HepG2 (cell line): ENCODE data around the gene SSMEM1. TPM values are rescaled to one million over a fixed set of nuclear protein-coding genes. Genes with fewer than 3 reads are reported as not detected.

Experiments
- BRCA1 ChIP-seq: sonication (generic); formaldehyde crosslinking; IDR thresholded peaks from 2 replicates; pipeline ENCODE4 v1.4.0; 2020; ENCODE audit warnings: missing genetic modification reagents
- BRD4 ChIP-seq: sonication (generic); formaldehyde crosslinking; IDR thresholded peaks from 2 replicates; pipeline ENCODE4 v1.4.0; 2020; ENCODE audit warnings: missing genetic modification reagents
- GABPB1 ChIP-seq: IDR thresholded peaks from 2 replicates; pipeline ENCODE4 v1.6.1; 2016; ENCODE audit warnings: mild to moderate bottlenecking, missing genetic modification reagents, moderate library complexity, missing compliant biosample characterization
- HBP1 ChIP-seq: IDR thresholded peaks from 2 replicates; pipeline ENCODE4 v1.6.1; 2016; ENCODE audit warnings: low read depth, control low read depth
- HMG20B ChIP-seq: conservative IDR thresholded peaks from 2 replicates; pipeline ENCODE4 v1.6.1; 2016; ENCODE audit warnings: missing genetic modification reagents, missing compliant biosample characterization
- HOXA3 ChIP-seq: sonication (generic); formaldehyde crosslinking; IDR thresholded peaks from 2 replicates; pipeline ENCODE4 v1.5.0; 2020; ENCODE audit warnings: missing genetic modification reagents
- MXD3 ChIP-seq: IDR thresholded peaks from 2 replicates; pipeline ENCODE4 v1.6.1; 2016; ENCODE audit warnings: mild to moderate bottlenecking, missing biosample characterization, missing genetic modification reagents
- RXRA ChIP-seq: sonication (generic); formaldehyde crosslinking; IDR thresholded peaks from 2 replicates; pipeline ENCODE4 v1.5.1; 2020; ENCODE audit warnings: missing genetic modification reagents
- TBX2 ChIP-seq: sonication (generic); formaldehyde crosslinking; IDR thresholded peaks from 2 replicates; pipeline ENCODE4 v1.5.0; 2020; ENCODE audit warnings: missing genetic modification reagents, mild to moderate bottlenecking, borderline replicate concordance
- TEF ChIP-seq: sonication (generic); formaldehyde crosslinking; IDR thresholded peaks from 2 replicates; pipeline ENCODE4 v1.5.0; 2020; ENCODE audit warnings: missing genetic modification reagents
- TFAP4 ChIP-seq: sonication (generic); IDR thresholded peaks from 2 replicates; pipeline ENCODE4 v1.6.1; 2016; ENCODE audit warnings: low read depth, borderline replicate concordance
- ZBED4 ChIP-seq: sonication (generic); formaldehyde crosslinking; IDR thresholded peaks from 2 replicates; pipeline ENCODE4 v1.4.0; 2020; ENCODE audit warnings: missing genetic modification reagents, borderline replicate concordance
- ZNF280B ChIP-seq: sonication (generic); formaldehyde crosslinking; IDR thresholded peaks from 2 replicates; pipeline ENCODE4 v1.5.0; 2020; ENCODE audit warnings: missing genetic modification reagents, mild to moderate bottlenecking, borderline replicate concordance
- ZNF280D ChIP-seq: sonication (generic); formaldehyde crosslinking; IDR thresholded peaks from 2 replicates; pipeline ENCODE4 v1.5.1; 2020; ENCODE audit warnings: mild to moderate bottlenecking, missing genetic modification reagents
- ZNF768 ChIP-seq: sonication (generic); formaldehyde crosslinking; IDR thresholded peaks from 2 replicates; pipeline ENCODE4 v1.4.0; 2020; ENCODE audit warnings: missing genetic modification reagents
- polyA plus RNA-seq, 8 experiments: library from polyadenylated mRNA; depleted of rRNA in 3 of 8; stranded (reverse) in 7 of 8; unstranded in 1 of 8; fragments of >200 nt; fragmentation: Illumina TruSeq in 4 of 8; extraction: Trizol in 4 of 8; gene quantifications; 2 replicates each; pipeline versions ENCODE4 v1.2.1 to v1.2.3, GENCODE V29; 2011 to 2016; ENCODE audit warnings: low read depth in 4 of 8, missing spikeins in 1 of 8, mixed read lengths in 1 of 8; ENCODE audit not compliant: insufficient read depth in 1 of 8
- total RNA-seq, 5 experiments: library from RNA; depleted of rRNA; stranded (reverse); fragments of >200 nt; fragmentation: Illumina TruSeq; extraction: Trizol; gene quantifications; 2 replicates each; pipeline ENCODE4 v1.2.3, GENCODE V29; 2016; ENCODE audit warnings: low read depth in 1 of 5

Gene SSMEM1
- total and polyA plus RNA-seq, 2 of the 13 experiments (the other 11 are each of a cell fraction or from before 2014, with no cell fraction given): not detected

GRCh38 chr7:130205084-130205947 lies 2.3 kb upstream of the SSMEM1 start, which contains the start of gene TMEM209 (continued):
- TF ChIP-seq ZNF280D (CRISPR knock-in tag) (no peak), HMG20B (CRISPR knock-in tag) (0 out of 2 replicates have a peak, but pooled peaks have one; percentile 6), RXRA (CRISPR knock-in tag) (0 out of 2 replicates have a peak, but pooled peaks have one; percentile 14), HBP1 (0 out of 2 replicates have a peak, but pooled peaks have one; percentile 27), BRCA1 (CRISPR knock-in tag) (0 out of 2 replicates have a peak, but pooled peaks have one; percentile 45), TFAP4 (0 out of 2 replicates have a peak, but pooled peaks have one; percentile 11), HOXA3 (peak; percentile 86), TBX2 (peak; percentile 78; the same call in 1 of the 2 replicates), BRD4 (CRISPR knock-in tag) (peak; percentile 59; the same call in 1 of the 2 replicates), GABPB1 (CRISPR knock-in tag) (peak; percentile 96), ZNF280B (CRISPR knock-in tag) (peak; percentile 78; the same call in 1 of the 2 replicates), ZNF768 (CRISPR knock-in tag) (peak; percentile 40; the same call in 1 of the 2 replicates), TEF (peak; percentile 59; the same call in 1 of the 2 replicates), MXD3 (peak; percentile 75; the same call in 1 of the 2 replicates), ZBED4 (CRISPR knock-in tag) (no peak)
